Measurements from ENCODE around the gene PLEKHH1. TPM values are rescaled to one million over a fixed set of nuclear protein-coding genes. Genes with fewer than 3 reads are reported as not detected.

Gene PLEKHH1
- total RNA-seq, 1 experiment from 2014 or later: 35.3 TPM

DNA sequence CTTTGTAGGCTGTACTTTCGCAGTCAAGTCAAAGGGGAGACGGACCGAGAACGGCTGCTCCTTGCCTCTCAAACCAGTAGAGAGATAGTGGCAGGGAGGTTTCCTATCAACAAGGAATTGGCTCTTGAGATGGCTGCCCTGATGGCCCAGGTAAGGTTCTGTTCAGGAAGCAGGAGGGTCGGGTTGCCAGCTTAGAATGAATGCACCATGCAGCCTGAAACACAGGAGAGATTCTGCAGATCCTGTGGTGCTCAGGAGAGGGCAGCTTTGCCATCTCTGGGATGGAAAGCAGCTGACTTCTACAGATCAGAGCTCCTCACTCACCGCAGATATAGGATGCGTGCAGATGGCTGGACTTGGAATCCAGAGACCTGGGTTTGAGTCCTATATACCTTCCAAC, 49.0 kb downstream of the PLEKHH1 start:
- TF ChIP-seq, protein P1, sequence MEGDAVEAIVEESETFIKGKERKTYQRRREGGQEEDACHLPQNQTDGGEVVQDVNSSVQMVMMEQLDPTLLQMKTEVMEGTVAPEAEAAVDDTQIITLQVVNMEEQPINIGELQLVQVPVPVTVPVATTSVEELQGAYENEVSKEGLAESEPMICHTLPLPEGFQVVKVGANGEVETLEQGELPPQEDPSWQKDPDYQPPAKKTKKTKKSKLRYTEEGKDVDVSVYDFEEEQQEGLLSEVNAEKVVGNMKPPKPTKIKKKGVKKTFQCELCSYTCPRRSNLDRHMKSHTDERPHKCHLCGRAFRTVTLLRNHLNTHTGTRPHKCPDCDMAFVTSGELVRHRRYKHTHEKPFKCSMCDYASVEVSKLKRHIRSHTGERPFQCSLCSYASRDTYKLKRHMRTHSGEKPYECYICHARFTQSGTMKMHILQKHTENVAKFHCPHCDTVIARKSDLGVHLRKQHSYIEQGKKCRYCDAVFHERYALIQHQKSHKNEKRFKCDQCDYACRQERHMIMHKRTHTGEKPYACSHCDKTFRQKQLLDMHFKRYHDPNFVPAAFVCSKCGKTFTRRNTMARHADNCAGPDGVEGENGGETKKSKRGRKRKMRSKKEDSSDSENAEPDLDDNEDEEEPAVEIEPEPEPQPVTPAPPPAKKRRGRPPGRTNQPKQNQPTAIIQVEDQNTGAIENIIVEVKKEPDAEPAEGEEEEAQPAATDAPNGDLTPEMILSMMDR (conservative IDR thresholded peaks at IDR 0.05): no peak
- Histone ChIP-seq H3K79me2 (ENCODE audit: insufficient read depth, low read length) (no peaks in the 10 kb centered on the region), H3K14ac (ENCODE audit: insufficient read depth, low read length) (no peak overlapping the region), H2AFZ (ENCODE audit: low read length) (no peak overlapping the region), H3K27ac (ENCODE audit: insufficient read length, low read depth, low read length) (no peak overlapping the region), H3K23me2 (ENCODE audit: insufficient read length, low read depth, low read length, poor library complexity, severe bottlenecking) (no peaks in the 10 kb centered on the region), H2BK5ac (ENCODE audit: insufficient read length, low read length) (no peak overlapping the region), H3K9ac (ENCODE audit: extremely low read depth, insufficient read length, low read length) (no peak overlapping the region), H3K56ac (ENCODE audit: insufficient read length, low read depth, low read length) (no peak overlapping the region), H3K4ac (ENCODE audit: low read depth, low read length) (no peak overlapping the region), H3K79me1 (ENCODE audit: insufficient read depth, low read depth, low read length, poor library complexity, severe bottlenecking) (no peaks in the 10 kb centered on the region), H2BK15ac (ENCODE audit: low read depth, low read length) (no peak overlapping the region), H2BK20ac (ENCODE audit: low read depth, low read length, poor library complexity, severe bottlenecking) (no peak overlapping the region), H3K27me3 (ENCODE audit: insufficient read depth, low read length) (no peaks in the 10 kb centered on the region), H4K20me1 (ENCODE audit: control insufficient read depth, insufficient read depth, insufficient read length) (no peaks in the 10 kb centered on the region), H4K91ac (ENCODE audit: insufficient read length, low read depth, low read length) (no peak overlapping the region), H4K5ac (ENCODE audit: insufficient read length, low read depth, low read length) (no peak overlapping the region), H3K4me1 (ENCODE audit: insufficient read depth, low read length) (no peaks in the 10 kb centered on the region), H3K23ac (ENCODE audit: insufficient read length, low read depth, low read length) (no peak overlapping the region), H3K9me3 (ENCODE audit: control insufficient read depth, low read depth, low read length) (no peaks in the 10 kb centered on the region), H2BK12ac (ENCODE audit: insufficient read length, low read depth, low read length) (no peak overlapping the region), H3T11ph (ENCODE audit: low read length) (no peak overlapping the region), H3K18ac (ENCODE audit: insufficient read length, low read depth, low read length) (no peak overlapping the region), H2AK5ac (ENCODE audit: insufficient read length, low read length) (no peak overlapping the region), H2BK120ac (ENCODE audit: low read depth, low read length, poor library complexity, severe bottlenecking) (no peak overlapping the region), H4K8ac (replicated peaks; ENCODE audit: insufficient read length, low read depth, low read length) (no peak overlapping the region), H3K4me2 (ENCODE audit: insufficient read depth, insufficient read length, low read length) (no peak overlapping the region)
- Mint-ChIP-seq H3K36me3 (ENCODE audit: insufficient read depth in 1 of 3, low read depth in 3 of 3) (peaks cover 3 to 52% (median 31%) of the 10 kb centered on the region in 3 experiments; a peak in 5 of 7 replicates), H3K27me3 (ENCODE audit: low read depth) (no peaks in the 10 kb centered on the region), H3K9me3 (no peaks in the 10 kb centered on the region), H3K27ac (no peak overlapping the region), H3K4me3 (no peak overlapping the region), H3K4me1 (no peaks in the 10 kb centered on the region)
- WGBS (ENCODE audit: extremely low coverage, insufficient read length, low lambda C conversion rate): no CpG with 5 or more reads among the region's 7 CpGs
- no peak for DNase-seq

All from H9 (cell line).